NCI-H1048 (cell line): ENCODE data around the gene DNMBP.
"Not testable (repeated sequence)": the region's sequence is repeated elsewhere in the genome, so short reads cannot be mapped to it uniquely, and the experiment has no call there.

Experiments
- DNase-seq: peaks from one replicate; lab custom pipeline; 2025; lab: John Stamatoyannopoulos, UW

The DNMBP gene

DNA sequence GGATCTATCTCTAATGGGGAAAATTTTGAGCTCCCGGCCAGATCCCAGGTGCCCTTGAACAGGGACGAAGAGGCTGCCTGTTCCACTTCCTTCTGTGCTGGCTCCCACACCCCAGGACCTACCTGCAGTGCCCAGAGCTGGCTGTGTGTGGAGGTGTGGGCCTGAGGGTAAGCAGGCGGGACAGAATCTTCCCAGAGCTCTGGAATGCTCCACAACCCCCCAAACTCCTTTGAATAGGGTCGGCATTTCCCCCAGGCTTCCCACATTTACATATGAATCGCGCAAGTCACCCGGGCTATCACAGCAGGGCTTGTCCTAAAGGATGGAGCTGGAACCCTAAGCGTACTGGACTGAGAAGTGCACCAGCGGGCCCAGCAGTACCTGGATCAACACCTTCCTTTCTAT lies 95.9 kb downstream of the DNMBP start:
- peak; percentile 44 for DNase-seq

DNA sequence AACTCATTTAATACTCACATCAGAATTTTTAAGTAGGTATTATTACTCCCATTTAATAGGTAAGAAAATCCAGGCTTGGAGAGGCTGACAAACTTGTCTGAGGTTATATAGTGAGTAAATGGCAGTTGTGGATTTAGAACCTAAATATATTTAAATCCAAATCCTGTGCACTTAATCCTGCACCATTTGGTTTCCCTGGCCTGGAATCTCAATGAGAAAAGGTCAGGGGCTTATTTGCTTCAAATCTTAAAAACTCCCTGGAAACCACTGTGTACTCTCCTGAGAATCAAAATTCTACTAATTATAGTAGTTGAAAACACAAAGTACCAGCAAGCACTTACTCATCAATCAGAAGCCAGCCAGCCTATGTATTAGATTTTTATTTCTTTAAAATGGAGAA lies 97.7 kb downstream of the DNMBP start:
- DNase-seq: no peak

DNA sequence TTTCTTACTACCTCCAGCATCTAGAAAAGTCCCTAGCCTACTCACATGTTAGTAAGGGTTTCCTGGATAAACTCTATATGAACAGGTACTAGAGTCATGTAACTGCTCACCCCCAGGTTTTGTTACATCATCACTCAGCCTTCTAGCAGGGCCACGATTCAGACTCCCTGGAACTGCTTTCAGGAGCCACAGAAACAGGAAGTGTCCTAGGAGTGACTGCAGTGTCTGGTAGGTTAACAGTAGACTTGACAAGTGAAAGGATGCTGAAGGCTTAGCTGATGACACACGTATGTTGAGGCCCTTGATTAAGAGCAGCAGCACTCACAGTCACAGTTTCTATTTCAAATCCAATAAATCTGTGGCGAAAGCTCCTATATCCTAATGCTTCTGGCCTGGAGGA lies 101.2 kb downstream of the DNMBP start:
- DNase-seq: no peak

DNA sequence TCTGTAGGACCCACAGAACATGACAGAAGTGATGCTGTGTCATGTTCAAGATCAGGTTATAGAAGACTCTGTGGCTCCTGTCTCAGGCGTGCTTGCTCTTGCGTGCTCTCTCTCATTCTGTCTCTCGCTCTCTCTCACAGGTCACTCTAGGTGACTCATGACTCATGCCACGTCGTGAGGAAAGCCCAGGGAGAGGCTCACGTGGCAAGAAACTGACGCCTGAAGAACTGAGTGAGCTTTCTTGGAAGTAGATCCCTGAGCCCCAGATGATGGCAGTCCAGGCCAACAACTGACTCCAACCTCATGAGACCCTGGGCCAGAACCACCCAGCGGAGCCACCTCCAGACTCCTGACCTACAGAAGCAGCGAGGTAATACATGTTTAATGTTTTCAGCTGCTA lies 103.3 kb downstream of the DNMBP start:
- DNase-seq: no peak

DNA sequence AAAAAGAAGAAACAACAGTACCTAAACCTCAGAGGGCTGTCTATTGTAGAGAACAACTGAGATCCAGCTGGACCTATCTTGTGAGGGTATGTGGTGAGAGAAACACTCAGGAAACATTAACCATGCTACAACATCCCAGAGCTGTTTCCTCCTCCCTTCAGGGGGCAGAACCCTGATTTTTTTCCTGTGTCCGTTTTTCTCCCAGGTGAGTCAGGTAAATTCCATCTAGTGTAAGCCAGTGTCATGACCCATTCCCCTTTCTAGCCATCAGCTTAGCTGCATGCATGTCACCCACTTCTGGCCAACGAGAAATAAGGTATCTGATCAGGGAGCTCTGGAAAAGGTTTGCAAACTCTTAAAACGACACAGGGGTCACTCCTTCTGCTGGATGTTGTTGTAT lies 103.8 kb downstream of the DNMBP start:
- no peak for DNase-seq

DNA sequence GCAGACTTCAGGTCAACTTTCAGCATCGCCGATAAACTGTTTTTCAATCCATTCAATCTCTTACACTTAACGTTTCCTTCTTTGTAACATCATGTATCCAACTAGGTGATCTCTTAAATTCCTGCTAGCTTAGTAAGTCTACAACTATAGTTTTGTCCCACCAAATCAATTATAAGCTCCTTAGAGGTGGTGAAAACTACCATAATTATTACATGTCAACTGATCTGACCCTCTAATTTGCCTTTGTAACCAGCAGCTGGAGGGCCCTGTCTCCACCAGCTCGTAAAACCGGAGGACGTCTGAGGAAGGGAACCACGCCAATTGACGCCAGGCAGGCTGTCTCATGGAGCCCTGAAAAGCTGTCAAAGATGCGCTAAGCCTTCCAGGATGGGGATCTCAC lies 113.9 kb downstream of the DNMBP start:
- no peak for DNase-seq

DNA sequence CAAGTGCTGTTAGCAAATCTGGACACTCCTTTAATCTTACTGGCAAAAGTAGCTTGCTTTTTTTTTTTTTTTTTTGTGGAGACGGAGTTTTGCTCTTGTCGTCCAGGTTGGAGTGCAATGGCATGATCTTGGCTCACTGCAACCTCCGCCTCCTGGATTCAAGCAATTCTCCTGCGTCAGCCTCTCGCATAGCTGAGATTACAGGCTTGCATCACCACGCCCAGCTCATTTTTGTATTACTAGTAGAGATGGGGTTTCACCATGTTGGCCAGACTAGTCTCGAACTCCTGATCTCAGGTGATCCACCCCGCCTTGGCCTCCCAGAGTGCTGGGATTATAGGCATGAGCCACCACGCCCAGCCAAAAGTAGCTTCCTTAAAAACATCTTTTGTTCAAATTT lies 114.7 kb downstream of the DNMBP start:
- not testable (repeated sequence) for DNase-seq

DNA sequence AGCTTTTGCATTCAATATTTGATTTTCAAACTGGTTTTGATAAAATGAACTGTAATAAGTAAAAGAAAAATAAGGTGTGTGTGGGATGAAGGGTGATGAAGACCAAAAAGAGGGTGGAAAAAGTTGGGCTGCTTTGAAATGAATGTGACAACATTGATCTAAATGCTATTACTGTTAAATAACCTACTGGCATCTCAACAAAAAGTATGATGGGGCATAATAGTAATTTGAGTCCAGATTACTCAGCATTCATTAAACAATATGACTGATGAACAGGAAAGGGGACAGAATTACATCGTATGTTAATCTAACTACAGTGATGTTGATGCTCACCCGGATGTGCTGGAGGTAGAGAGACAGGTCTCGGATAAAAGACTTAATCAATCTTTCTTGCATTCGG lies 115.1 kb downstream of the DNMBP start:
- no peak for DNase-seq

DNA sequence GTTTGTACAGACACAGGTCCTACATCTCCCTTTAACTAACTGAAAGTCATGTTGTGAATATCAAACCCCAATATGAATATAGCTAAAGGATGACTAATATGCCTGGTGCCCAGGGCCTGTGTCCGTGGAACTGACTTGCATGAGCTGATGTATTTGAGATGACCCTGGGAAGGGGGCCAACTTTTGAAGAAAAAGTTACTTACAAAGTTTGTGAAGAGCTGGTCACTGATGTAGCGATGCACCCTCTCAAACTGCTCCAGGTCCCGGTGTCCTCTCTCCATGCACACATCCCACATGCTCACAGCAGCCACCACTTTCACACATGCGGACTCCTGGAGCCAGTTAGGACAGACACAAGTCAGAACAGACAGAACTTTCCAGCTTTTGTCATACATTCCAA lies 121.1 kb downstream of the DNMBP start:
- DNase-seq: no peak

DNA sequence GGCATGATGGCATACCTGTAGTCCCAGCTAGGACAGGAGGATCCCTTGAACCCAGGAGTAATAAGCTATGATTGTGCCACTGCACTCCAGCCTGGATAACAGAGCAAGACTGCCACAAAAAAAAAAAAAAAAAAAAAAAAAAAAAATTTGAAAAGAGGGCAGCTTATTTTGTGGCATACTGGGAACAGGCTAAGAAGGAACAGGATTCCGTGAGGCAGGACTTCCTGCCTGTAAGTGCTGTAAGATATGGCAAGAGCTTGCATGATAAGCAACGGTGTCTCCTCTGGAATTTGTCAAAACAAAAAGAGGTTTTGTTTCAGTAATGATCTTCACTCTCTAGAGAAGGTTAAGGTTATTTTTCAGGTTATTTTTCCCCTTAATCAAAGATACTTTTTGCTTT lies 126.2 kb downstream of the DNMBP start:
- no peak for DNase-seq

DNA sequence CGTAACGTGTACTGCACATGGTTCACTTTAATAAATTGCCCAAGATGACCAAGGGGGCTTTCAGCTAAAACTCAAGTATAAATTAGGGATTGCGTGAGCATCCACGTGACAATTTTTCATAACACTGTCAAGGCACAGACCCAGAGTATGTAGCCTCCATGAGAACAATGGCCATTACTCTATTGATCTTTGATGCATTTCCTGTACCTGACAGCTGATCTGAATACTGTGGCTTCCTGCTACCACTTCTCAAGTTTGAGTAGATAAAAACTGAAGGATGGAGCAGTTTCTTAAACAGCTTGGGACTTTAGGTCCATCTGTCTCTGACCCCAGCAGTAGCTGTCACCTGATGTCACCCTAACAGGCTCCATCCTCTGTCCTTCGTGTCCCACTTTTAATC lies 128.4 kb downstream of the DNMBP start:
- DNase-seq: no peak

DNA sequence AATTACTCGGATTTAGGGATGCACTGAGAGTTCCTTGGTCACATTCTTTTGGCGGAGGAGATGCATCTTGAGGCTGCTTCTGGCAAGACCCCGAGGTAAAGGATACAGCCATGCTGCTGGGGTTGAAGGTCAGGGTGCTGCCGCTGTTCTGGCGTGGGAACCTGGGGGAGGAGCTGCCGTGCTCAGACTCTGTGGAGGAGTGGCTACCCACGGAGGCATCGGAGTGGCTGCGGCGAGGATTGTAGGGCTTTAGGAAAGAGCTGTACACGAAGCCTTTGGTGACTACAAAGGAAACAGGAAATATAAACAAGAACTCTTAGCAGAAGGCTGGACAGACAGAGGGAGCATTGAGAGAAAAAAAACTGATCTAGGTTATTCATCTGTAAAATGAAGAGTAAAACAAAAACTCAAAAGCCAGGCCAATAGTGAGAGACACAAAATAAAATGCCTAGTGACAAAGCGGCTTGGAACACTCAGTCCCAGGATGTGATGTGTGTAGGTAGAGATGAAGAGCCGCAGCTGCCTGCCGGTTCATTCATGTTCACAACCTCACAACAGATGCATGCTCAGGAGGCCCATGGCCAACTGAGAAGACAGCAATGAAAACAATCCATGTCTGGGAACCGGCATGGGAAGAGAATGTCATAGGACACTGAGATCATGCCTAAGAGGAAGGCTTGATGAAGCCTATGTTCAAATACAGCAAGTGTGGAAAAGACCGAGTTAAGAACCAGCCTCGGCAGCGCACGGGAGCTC lies 129.5 kb downstream of the DNMBP start:
- DNase-seq: no peak

DNA sequence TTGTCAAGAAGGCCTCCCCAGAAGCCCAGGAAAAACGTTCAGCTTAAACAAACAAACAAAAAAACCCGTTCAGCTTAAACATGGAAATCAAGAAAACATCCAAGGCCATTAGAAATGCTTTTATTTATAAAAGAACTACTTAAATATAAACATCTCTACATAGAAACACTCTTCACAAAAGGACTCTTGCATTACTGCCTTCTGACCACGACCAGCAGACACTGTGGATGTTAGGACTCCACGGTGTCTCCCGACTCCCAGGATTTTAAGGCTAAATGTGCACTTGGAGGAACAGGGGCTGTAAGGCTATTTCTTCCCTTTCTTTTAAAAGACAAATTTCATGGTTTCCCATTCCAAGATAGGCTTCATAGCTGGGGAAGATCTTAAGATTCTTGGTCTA lies 134.3 kb downstream of the DNMBP start:
- no peak for DNase-seq

DNA sequence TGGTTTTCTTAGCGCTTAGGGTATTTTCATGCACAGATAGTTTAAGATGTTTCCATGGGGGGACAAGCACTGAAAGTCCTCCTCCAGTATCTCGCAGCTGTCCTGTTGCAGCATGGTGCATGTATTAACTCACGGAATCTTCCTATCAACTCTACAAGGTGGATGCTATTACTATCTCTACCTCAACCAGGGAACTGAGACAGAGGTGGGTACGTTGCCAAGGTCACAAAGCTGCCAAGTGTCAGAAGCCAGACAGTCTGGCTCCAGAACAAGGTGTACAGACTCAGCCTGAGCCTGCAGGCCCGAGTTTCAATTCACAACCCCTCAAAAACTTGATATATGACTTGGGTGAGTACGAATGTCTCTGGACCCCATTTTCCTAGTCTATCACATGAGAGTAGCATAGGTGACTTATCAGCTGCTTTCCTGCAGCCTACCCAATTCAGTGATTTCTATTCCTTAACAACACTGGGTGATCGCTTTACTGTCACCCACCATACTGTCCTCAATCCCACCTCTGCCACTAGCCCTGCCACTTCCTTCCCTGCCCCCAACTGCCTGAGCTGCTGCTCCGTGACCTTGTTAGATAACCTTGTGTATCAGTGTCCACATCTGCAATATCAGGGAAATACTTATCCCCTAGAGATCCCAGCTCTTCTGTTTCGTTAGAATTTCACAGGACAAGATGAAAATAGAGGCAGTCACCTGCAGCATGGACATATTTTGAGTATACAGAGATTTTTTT lies 135.2 kb downstream of the DNMBP start:
- DNase-seq: no peak

DNA sequence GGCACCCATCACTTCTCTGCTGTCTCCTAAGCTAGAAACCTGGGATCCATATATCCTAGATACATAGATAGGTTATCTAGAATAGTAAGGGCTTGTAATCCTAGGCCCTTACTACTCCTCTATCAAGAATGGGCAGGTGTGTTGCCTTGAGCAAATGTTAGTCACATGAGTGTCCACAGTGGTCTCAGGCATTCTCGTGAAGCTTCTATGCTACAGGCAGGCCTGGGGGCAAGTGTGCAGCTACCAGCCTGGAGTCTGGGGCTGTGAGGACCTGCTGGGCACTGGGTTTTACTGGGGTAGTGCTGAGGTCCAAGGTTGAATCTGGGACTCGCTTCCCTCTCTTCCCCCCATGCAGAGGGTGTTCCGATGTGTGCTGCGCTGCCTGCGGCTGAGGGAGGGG lies 135.9 kb downstream of the DNMBP start:
- no peak for DNase-seq

DNA sequence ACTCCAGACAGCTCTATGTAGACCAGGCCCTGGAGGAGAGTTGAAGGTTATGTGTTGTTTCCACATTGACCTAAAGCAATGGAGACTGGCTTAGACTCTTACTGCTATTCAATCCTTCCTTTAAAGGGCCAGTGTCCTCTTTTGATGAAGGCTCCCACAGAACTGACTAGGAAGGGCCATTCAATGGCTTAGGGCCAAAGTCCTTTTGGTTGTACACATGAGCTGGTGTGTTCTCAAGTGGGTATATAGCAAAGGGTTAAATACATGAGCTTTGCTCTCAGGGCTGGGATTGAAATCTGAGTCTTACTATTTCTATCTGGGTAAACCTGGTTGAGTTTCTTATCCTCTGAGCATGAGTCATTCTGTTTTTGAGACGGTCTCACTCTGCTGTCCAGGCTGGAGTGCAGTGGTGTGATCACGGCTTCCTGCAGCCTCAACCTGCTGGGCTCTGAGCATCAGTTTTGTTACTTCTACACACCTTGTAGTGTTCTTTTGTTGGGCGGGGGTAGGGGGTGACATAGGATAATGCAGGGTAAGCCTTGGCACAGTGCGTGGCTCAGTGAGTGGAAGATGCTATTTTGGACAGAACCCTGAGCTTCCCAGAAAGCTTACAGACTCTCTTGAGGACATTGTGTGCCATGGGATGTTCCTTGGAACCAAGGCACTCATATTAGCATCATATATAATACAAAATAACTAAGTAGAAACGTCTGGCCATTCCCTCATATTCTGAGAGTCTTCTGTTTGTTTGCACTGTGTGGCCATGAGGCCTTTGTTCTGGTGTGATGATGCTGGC lies 137.2 kb downstream of the DNMBP start:
- no peak for DNase-seq

DNA sequence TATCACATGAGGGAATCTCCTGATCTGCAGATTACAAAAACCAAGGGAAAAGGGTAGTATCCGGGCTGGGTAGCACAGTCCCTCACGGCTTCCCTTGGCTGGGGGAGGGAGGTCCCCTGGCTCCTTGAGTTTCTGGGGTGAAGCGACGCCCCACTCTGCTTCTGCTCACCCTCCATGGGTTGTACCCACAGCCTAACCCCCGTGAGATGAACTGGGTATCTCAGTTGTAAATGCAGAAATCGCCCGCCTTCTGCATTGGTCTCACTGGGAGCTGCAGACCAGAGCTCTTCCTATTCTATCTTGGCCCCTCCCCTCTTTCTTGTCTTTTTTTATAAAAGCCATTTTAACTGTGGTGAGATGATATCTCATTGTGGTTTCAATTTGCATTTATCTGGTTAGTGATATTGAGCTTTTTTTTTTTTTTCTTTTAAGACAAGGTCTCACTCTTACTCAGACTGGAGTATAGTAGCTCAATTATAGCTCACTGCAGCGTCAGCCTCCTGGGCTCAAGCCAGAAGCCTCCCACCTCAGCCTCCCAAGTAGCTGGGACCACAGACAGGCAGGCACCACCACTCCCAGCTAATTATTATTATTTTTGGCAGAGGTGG lies 139.5 kb downstream of the DNMBP start:
- DNase-seq: no peak

DNA sequence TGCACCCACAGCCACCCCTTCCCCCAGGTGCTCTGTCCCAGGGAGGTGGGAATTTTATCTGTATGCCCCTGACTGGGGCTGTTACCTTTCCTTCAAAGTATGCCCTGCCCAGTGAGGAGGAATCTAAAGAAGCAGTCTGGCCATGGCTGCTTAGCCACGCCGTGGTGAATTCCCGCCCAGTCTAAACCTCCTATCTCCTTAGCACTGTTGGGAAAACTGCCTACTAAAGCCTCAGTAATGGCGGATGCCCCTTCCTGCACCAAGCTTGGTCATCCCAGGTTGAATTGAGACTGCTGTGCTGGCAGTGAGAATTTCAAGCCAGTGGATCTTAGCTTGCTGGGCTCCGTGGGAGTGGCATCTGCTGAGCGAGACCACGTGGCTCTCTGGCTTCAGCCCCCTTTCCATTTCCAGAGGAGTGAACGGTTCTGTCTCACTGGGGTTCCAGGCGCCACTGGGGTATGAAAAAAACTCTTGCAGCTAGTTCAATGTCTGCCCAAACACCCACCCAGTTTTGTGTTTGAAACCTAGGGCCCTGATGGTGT lies 140.1 kb downstream of the DNMBP start:
- DNase-seq: no peak

DNA sequence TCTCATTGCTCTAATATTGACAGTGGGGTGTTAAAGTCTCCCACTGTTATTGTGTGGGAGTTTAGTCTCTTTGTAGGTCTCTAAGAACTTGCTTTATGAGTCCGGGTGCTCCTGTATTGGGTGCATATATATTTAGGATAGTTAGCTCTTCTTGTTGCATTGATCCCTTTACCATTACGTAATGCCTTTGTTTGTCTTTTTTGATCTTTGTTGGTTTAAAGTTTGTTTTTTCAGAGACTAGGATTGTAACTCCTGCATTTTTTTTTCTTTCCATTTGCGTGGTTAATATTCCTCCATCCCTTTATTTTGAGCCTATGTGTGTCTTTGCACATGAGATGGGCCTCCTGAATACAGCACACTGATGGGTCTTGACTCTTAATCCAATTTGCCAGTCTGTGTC lies 142.5 kb downstream of the DNMBP start:
- not testable (repeated sequence) for DNase-seq

DNA sequence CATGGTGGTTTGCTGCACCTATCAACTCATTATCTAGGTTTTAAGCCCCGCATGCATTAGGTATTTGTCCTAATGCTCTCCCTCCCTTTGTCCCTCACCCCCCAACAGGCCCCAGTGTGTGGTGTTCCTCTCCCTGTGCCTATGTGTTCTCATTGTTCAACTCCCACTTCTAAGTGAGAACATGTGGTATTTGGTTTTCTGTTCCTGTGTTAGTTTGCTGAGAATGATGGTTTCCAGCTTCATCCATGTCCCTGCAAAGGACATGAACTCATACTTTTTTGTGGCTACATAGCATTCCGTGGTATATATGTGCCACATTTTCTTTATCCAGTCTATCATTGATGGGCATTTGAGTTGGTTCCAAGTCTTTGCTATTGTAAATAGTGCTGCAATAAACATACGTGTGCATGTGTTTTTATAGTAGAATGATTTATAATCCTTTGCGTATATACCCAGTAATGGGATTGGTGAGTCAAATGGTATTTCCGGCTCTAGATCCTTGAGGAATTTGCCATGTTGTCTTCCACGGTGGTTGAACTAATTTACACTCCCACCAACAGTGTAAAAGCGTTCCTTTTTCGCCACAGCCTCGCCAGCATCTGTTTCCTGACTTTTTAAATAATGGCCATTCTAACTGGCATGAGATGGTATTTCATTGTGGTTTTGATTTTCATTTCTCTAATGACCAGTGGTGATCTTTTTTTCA lies 146.1 kb downstream of the DNMBP start:
- not testable (repeated sequence) for DNase-seq

DNA sequence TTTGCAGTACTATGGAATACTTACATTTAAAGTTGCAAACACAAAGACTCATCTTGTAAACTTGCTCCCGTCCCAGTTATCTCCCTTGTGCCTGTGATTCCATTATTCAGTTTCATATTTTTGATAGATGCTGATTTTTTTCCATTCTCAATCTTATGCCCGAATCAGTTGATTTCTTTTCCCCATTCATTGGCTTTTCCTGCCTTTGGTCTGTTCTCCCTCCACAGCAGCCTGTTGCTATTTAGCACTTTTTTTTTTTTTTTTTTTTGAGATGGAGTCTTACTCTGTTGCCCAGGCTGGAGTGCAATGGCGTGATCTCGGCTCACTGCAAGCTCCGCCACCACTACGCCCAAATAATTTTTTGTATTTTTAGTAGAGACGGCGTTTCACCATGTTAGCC lies 149.3 kb downstream of the DNMBP start:
- no peak for DNase-seq

DNA sequence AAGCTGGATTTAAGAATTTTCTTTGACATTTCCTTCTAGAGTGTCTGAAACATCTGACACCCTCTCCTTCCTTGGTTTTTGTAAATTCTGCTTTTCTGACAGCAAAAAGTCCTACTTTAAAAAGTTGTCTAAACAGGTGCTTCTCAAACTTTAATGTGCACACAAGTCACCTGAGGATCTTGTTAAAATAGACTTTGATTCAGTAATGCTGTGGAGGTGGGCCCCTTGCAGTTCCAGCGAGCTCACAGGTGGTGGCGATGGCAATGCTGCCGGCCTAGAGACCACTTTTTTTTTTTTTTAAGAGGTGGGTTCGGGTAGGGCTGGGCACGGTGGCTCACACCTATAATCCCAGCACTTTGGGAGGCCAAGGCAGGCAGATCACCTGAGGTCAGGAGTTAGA lies 150.2 kb downstream of the DNMBP start:
- no peak for DNase-seq
